ENCODE results near the gene LRWD1. TPM values are rescaled to one million over a fixed set of nuclear protein-coding genes. Genes with fewer than 3 reads are reported as not detected.

The LRWD1 gene
- total RNA-seq, 4 donors from 2014 or later = 7.0 to 9.2 (median 8.1) TPM

DNA sequence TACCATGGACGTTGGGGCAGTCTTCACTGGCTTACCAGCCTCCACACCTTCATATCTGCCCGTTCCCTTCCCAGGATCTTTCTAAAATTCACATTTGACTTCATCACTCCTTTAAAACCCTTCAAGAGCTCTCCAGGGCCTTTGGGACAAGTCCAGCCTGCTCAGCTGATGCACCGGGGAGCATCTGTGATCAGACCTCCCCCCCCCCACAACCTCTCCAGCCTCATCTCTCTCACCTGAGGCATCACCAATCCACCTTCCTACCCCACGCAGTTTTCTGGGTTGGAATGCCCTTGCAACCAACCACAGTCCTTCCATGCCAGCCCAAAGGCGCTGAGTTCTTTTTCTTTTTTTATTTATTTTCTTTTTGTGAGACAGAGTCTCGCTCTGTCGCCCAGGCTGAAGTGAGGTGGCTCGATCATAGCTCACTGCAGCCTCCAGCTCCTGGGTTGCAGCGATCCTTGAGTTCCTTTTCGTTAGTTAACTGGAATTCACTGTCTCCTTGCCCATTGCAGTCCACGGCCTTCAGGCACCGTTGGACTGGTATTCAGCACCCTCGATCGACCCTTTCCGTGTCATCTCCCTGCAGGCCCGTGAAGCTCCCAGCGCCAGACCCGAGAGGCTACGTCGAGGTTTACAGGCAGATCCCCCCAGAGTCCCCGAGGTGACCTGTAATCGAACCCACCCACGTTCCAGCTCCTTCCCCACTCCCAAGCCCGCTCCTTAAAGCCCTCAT lies 775 bp upstream of the LRWD1 start:
- TF ChIP-seq, protein P1, sequence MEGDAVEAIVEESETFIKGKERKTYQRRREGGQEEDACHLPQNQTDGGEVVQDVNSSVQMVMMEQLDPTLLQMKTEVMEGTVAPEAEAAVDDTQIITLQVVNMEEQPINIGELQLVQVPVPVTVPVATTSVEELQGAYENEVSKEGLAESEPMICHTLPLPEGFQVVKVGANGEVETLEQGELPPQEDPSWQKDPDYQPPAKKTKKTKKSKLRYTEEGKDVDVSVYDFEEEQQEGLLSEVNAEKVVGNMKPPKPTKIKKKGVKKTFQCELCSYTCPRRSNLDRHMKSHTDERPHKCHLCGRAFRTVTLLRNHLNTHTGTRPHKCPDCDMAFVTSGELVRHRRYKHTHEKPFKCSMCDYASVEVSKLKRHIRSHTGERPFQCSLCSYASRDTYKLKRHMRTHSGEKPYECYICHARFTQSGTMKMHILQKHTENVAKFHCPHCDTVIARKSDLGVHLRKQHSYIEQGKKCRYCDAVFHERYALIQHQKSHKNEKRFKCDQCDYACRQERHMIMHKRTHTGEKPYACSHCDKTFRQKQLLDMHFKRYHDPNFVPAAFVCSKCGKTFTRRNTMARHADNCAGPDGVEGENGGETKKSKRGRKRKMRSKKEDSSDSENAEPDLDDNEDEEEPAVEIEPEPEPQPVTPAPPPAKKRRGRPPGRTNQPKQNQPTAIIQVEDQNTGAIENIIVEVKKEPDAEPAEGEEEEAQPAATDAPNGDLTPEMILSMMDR (IDR thresholded peaks at IDR 0.05; ENCODE audit: low read depth) = no peak

DNA sequence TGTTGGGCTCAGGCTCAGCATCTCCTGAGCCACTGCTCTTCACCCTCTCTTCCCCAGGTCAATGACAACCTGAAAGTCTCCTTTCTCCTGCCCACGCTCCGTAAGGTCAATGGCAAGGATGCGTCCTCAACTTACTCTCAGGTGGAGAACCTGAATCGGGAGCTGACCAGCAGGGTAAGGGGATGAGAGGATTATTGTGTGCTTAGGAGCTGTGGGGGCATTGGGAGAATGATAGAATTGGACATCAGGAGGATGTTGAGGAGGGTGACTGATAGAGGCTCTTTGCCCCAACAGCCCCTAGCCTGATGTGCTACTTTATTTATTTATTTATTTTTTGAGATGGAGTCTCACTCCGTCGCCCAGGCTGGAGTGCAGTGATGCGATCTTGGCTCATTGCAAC lies 1.3 kb downstream of the LRWD1 start:
- TF ChIP-seq, protein P1 (IDR thresholded peaks at IDR 0.05; ENCODE audit: low read depth) = no peak

DNA sequence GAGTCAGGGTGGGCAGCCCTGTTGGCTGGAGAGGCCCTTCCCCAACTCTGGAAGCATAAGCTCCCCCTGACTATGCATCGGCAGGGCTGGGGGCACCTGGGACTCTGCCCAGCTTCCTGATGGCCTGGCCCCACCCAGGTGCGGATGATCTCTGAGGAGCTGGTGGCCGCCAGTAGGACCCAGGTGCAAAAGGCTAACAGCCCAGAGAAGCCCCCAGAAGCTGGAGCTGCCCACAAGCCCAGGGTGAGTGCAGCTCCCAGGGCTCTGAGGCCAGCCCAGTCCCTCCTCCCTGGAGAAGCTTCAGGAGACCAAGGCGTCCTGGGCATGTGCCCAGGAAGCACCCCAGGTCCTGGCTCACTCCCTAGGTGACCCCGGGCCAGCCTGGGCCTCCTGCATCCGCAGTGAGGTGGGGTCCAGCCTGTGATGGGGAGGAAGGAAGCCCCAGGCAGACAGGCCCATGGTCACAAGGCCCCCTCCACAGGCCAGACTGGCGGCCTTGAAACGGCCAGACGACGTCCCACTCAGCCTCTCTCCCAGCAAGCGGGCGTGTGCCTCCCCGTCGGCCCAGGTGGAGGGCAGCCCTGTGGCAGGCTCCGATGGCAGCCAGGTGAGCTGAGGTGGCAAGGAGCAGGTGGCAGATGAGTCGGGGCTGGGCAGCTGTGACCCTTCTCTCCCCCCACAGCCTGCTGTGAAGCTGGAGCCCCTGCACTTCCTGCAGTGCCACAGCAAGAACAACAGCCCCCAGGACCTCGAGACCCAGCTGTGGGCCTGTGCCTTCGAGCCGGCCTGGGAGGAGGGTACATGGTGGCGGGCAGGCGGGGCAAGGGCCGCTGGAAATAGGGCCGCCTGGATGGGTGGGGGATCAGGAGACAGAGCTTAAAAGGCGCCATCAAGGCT lies 3.0 kb downstream of the LRWD1 start:
- TF ChIP-seq, protein P1 (IDR thresholded peaks at IDR 0.05; ENCODE audit: low read depth) = no peak

DNA sequence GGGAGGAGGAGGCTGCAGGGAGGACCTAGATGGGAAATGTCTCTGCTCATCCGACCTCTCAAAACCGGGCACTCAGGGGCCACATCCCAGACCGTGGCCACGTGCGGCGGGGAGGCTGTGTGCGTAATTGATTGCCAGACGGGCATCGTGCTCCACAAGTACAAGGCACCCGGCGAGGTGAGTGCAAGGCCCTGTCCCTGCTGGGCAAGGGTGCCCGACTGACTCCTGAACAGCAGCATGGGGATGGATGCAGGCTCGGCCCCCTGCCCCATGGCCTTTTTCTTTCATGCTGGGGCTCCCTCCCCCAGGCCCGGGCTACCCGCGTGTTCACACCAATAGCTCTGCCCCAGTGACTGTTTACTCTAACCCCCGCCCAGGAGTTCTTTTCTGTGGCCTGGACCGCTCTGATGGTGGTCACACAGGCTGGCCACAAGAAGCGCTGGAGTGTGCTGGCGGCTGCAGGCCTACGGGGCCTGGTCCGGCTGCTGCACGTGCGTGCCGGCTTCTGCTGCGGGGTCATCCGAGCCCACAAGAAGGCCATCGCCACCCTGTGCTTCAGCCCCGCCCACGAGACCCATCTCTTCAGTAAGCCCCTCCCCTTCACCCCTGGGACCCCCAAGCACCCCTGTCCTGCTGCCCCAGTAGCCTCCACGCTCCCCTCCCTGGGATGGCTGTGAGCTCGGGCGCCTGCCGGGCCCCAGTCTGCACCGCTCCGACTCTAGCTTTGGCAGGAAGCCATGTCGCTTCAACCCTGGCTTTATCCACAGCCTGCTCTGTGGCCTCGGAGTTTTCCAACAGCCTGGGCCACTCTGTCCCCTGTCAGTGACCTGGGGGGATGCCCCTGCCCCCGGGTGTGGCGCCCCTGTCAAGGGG lies 3.9 kb downstream of the LRWD1 start:
- TF ChIP-seq, protein P1 (IDR thresholded peaks at IDR 0.05; ENCODE audit: low read depth) = no peak

DNA sequence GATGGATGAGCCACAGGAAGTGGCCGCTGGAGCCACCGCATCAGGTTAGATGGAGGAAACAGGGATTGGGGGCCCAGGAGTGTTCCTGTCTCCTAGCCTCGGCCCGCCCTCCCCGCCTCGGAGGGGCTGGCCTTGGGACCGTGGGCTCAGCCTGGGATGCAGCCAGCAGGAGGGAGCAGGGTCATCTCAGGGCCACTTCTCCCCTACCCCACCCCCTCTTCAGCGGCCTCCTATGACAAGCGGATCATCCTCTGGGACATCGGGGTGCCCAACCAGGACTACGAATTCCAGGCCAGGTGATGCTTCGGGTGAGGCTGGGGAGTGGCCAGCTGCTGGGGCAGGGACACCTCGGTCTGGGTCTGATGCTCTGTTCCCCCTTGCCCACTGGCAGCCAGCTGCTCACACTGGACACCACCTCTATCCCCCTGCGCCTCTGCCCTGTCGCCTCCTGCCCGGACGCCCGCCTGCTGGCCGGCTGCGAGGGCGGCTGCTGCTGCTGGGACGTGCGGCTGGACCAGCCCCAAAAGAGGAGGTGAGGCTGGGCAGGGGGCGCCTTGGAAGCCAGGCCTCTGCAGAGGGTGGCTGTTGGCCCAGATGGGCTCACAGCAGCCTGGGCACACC lies 4.7 kb downstream of the LRWD1 start:
- TF ChIP-seq, protein P1 (IDR thresholded peaks at IDR 0.05; ENCODE audit: low read depth) = no peak

DNA sequence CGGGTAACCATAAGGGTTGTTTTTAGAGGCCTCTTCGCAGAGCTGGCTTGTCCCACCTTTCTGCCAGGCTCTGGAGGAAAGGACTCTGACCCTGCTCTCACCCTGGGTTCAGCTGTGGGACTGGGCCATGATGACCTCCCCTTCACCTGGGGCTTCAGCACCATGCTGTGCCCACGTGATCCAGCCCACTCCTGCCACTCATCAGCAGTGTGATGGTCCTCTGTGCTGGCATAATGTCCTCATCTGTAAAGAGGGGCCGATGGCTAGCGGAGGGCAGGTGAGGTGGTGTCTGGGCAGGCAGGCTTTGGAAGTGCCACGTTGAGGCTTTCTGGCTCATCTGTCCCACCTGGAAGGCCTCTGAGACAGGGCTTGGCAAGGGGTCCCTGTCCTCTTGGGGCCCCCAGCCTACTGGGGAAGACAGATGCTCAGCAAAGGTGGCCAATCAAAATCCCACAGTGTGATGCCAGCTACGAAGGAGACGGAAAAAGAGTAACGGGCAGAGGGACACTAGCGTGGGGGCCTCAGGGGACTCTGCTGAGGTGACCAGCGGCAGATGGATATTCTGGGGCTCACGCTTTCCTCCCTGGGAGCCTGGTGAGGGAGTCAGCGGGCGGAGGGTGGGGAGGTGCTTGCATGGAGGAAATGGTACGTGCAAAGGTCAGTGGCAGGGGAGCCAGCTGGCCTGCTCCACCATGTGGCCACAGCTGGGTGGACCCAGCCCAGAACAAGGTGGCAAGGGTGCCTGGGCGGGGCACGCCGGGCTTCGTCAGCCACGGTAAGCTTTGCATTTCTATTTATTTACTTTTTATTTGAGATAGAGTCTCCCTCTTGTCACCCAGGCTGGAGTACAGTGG lies 5.4 kb downstream of the LRWD1 start:
- TF ChIP-seq, protein P1 (IDR thresholded peaks at IDR 0.05; ENCODE audit: low read depth) = no peak

All from subcutaneous adipose tissue (tissue), 4 donors.